Neural progenitor cell (in vitro differentiated cells): ENCODE measurements around the gene C6orf47. TPM values are rescaled to one million over a fixed set of nuclear protein-coding genes. Genes with fewer than 3 reads are reported as not detected.

Experiments
- DNase-seq: peaks from one replicate; pipeline ENCODE4 v3.0.0-alpha.2; 2016; ENCODE audit warnings: low spot score
- H2AFZ ChIP-seq: fragments of 200-600 bp; sonication (generic); replicated peaks from 2 replicates; pipeline ENCODE4 v1.6.1; 2016; ENCODE audit warnings: antibody characterized with exemption
- H3F3A ChIP-seq: fragments of 200-600 bp; sonication (generic); 2 replicates; pipeline ENCODE4 v1.6.1; 2016; ENCODE audit warnings: antibody characterized with exemption, low read depth
- H3K27ac ChIP-seq: fragments of 200-600 bp; sonication (generic); 2 replicates; pipeline ENCODE4 v1.5.1; 2016; ENCODE audit warnings: mild to moderate bottlenecking
- H3K27me3 ChIP-seq: fragments of 200-600 bp; sonication (generic); 2 replicates; pipeline ENCODE4 v1.6.1; 2016; ENCODE audit warnings: mild to moderate bottlenecking, moderate library complexity
- H3K36me3 ChIP-seq: fragments of 200-600 bp; sonication (generic); 2 replicates; pipeline ENCODE4 v1.5.1; 2016
- H3K4me1 ChIP-seq: fragments of 200-600 bp; sonication (generic); 2 replicates; pipeline ENCODE4 v1.6.1; 2016; ENCODE audit warnings: mixed run types
- H3K4me2 ChIP-seq: fragments of 200-600 bp; sonication (generic); 2 replicates; pipeline ENCODE4 v1.6.1; 2016
- H3K4me3 ChIP-seq: fragments of 200-600 bp; sonication (generic); 2 replicates; pipeline ENCODE4 v1.5.1; 2016
- H3K79me2 ChIP-seq: fragments of 200-600 bp; sonication (generic); 2 replicates; pipeline ENCODE4 v1.6.1; 2016; ENCODE audit warnings: low read depth
- H3K9ac ChIP-seq: fragments of 200-600 bp; sonication (generic); 2 replicates; pipeline ENCODE4 v1.6.1; 2016
- H3K9me3 ChIP-seq: fragments of 200-600 bp; sonication (generic); 2 replicates; pipeline ENCODE4 v1.5.1; 2016; ENCODE audit warnings: low read depth
- H4K20me1 ChIP-seq: fragments of 200-600 bp; sonication (generic); 2 replicates; pipeline ENCODE4 v1.6.1; 2016; ENCODE audit warnings: low read depth
- H3K27ac Mint-ChIP-seq: 3 replicates; pipeline ENCODE4 v1.8.0; 2021; ENCODE audit warnings: mixed read lengths
- H3K27me3 Mint-ChIP-seq: 2 replicates; pipeline ENCODE4 v1.8.0; 2022; ENCODE audit warnings: low read depth, mild to moderate bottlenecking, inconsistent platforms, moderate library complexity, mixed read lengths; ENCODE audit not compliant: insufficient read depth
- H3K36me3 Mint-ChIP-seq: 3 replicates; pipeline ENCODE4 v1.8.0; 2021; ENCODE audit warnings: mixed read lengths
- H3K4me1 Mint-ChIP-seq: 3 replicates; pipeline ENCODE4 v1.8.0; 2021; ENCODE audit warnings: mixed read lengths
- H3K4me3 Mint-ChIP-seq: 3 replicates; pipeline ENCODE4 v1.8.0; 2021; ENCODE audit warnings: mild to moderate bottlenecking, moderate library complexity, mixed read lengths
- H3K9me3 Mint-ChIP-seq: 3 replicates; pipeline ENCODE4 v1.8.0; 2020; ENCODE audit warnings: mixed read lengths
- CTCF ChIP-seq: fragments of 200-600 bp; sonication (generic); IDR thresholded peaks from 2 replicates; pipeline ENCODE4 v1.5.1; 2017; ENCODE audit warnings: antibody characterized with exemption, mild to moderate bottlenecking
- EZH2 ChIP-seq: fragments of 200-600 bp; sonication (generic); IDR thresholded peaks from 2 replicates; pipeline ENCODE4 v1.6.1; 2017; ENCODE audit warnings: antibody characterized with exemption, mild to moderate bottlenecking, moderate library complexity
- EZH2phosphoT487 ChIP-seq: fragments of 200-600 bp; sonication (generic); IDR thresholded peaks from 2 replicates; pipeline ENCODE4 v1.6.1; 2017; ENCODE audit warnings: antibody characterized with exemption
- total RNA-seq: library from RNA; depleted of rRNA; stranded (reverse); fragments of >200 nt; gene quantifications from 2 replicates; pipeline ENCODE4 v1.2.3, GENCODE V29; 2015; ENCODE audit warnings: low replicate concordance

Gene C6orf47
- total RNA-seq, 1 donor from 2014 or later = 14.6 TPM

- Histone ChIP-seq H3K4me1 (no peaks in the 10 kb centered on the region), H3K79me2 (peaks cover 70% of the 10 kb centered on the region), H3K27me3 (no peaks in the 10 kb centered on the region), H3F3A (peaks cover 70% of the 10 kb centered on the region), H3K27ac (no peak overlapping the region), H3K9me3 (no peaks in the 10 kb centered on the region), H3K4me2 (no peak overlapping the region), H2AFZ (no peak overlapping the region), H3K9ac (no peak overlapping the region), H3K4me3 (no peak overlapping the region), H4K20me1 (peaks cover 92% of the 10 kb centered on the region), H3K36me3 (peaks cover 29% of the 10 kb centered on the region)
- H3K27me3 Mint-ChIP-seq = peaks cover 13% of the 10 kb centered on the region
- peaks cover 2% of the 10 kb centered on the region for H3K4me1 Mint-ChIP-seq
- H3K4me3 Mint-ChIP-seq = no peak overlapping the region
- H3K27ac Mint-ChIP-seq = no peak overlapping the region
- TF ChIP-seq EZH2 (no peak), EZH2phosphoT487 (no peak), CTCF (no peak)
- H3K9me3 Mint-ChIP-seq = no peaks in the 10 kb centered on the region
- no peak for DNase-seq
- H3K36me3 Mint-ChIP-seq = peaks cover 61% of the 10 kb centered on the region
These were observed 30.2 kb downstream of the C6orf47 start for GRCh38 chr6:31630177-31630934.

- peaks cover 31% of the 10 kb centered on the region for H3K36me3 ChIP-seq
- Mint-ChIP-seq H3K36me3 (peaks cover 64% of the 10 kb centered on the region), H3K4me1 (peaks cover 2% of the 10 kb centered on the region), H3K9me3 (no peaks in the 10 kb centered on the region), H3K27me3 (peaks cover 13% of the 10 kb centered on the region), H3K27ac (no peak overlapping the region), H3K4me3 (no peak overlapping the region)
- no peak overlapping the region for H3K9ac ChIP-seq
- H3F3A ChIP-seq = peaks cover 62% of the 10 kb centered on the region
- peaks cover 89% of the 10 kb centered on the region for H4K20me1 ChIP-seq
- no peak overlapping the region for H3K4me2 ChIP-seq
- H3K4me1 ChIP-seq = no peaks in the 10 kb centered on the region
- no peak for DNase-seq
- no peaks in the 10 kb centered on the region for H3K27me3 ChIP-seq
- H3K9me3 ChIP-seq = no peaks in the 10 kb centered on the region
- no peak overlapping the region for H3K27ac ChIP-seq
- H2AFZ ChIP-seq = no peak overlapping the region
- no peak overlapping the region for H3K4me3 ChIP-seq
- TF ChIP-seq EZH2 = no peak
- no peak for TF ChIP-seq EZH2phosphoT487
- no peak for TF ChIP-seq CTCF
- H3K79me2 ChIP-seq = peaks cover 80% of the 10 kb centered on the region
These were observed 31.6 kb downstream of the C6orf47 start for GRCh38 chr6:31629014-31629413.

- Mint-ChIP-seq H3K4me3 (peak overlapping the region; percentile 11), H3K9me3 (no peaks in the 10 kb centered on the region), H3K27ac (no peak overlapping the region), H3K36me3 (peaks cover 65% of the 10 kb centered on the region), H3K27me3 (peaks cover 13% of the 10 kb centered on the region), H3K4me1 (peaks cover 2% of the 10 kb centered on the region)
- H3K4me1 ChIP-seq = peaks cover 3% of the 10 kb centered on the region
- H3F3A ChIP-seq = peaks cover 55% of the 10 kb centered on the region
- no peaks in the 10 kb centered on the region for H3K9me3 ChIP-seq
- H3K4me3 ChIP-seq = no peak overlapping the region
- H3K9ac ChIP-seq = no peak overlapping the region
- TF ChIP-seq EZH2 = no peak
- TF ChIP-seq CTCF = no peak
- no peak for TF ChIP-seq EZH2phosphoT487
- no peak overlapping the region for H2AFZ ChIP-seq
- H3K79me2 ChIP-seq = peaks cover 82% of the 10 kb centered on the region
- peaks cover 36% of the 10 kb centered on the region for H3K36me3 ChIP-seq
- no peak overlapping the region for H3K27ac ChIP-seq
- peaks cover 91% of the 10 kb centered on the region for H4K20me1 ChIP-seq
- no peak for DNase-seq
- no peaks in the 10 kb centered on the region for H3K27me3 ChIP-seq
- H3K4me2 ChIP-seq = no peak overlapping the region
These were observed 32.8 kb downstream of the C6orf47 start for GRCh38 chr6:31627690-31628287.
